Fibroblast of the aortic adventitia (primary cell): Measurements from ENCODE around the gene KLF2. TPM values are rescaled to one million over a fixed set of nuclear protein-coding genes. Genes with fewer than 3 reads are reported as not detected.

Source experiments
- DNase-seq: peaks from one replicate; pipeline ENCODE4 v3.0.0-alpha.2; 2010; ENCODE audit warnings: low read depth
- H3K4me3 ChIP-seq: 2 replicates; pipeline ENCODE4 v1.5.1; 2011; ENCODE audit warnings: low read depth, mild to moderate bottlenecking, control low read depth, low read length, moderate library complexity
- CTCF ChIP-seq: IDR thresholded peaks from 2 replicates; pipeline ENCODE4 v1.5.1; 2011; ENCODE audit warnings: mild to moderate bottlenecking, low read length, control low read depth, inconsistent platforms; ENCODE audit not compliant: insufficient read depth
- total RNA-seq: library from RNA; depleted of rRNA; stranded (reverse); fragments of >200 nt; gene quantifications from 2 replicates; pipeline ENCODE4 v1.2.3, GENCODE V29; 2012; ENCODE audit warnings: low replicate concordance

KLF2 gene
- total RNA-seq, 1 donor: 2.2 TPM

GRCh38 chr19:16376649-16377048, 52.0 kb downstream of the KLF2 start:
- no peak for DNase-seq
- peak; percentile 35 for TF ChIP-seq CTCF
- H3K4me3 ChIP-seq: no peak overlapping the region

DNA sequence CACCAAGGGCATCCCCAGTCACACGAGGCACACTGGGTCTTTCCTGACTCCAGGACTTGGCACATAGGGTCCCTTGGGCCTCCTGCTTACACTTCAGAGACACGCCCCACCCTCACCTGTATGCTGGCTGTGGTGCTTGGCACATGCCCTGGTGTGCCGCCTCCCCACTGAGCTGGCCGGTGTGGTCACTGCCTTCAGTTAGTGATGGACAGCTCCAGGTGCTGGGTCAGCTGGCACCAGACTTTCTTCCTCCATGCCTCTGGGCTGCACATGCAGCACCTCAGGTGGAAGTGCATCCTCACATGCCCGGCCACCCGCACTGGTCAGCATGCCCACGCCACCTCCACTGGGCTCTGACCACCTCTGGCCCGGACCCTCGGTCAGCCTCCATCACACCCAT, 52.9 kb downstream of the KLF2 start:
- no peak overlapping the region for H3K4me3 ChIP-seq
- TF ChIP-seq CTCF: no peak
- DNase-seq: no peak

Other genes starting within 250 kb of the KLF2 start
- 864 and 1,097 TPM in 2 replicates for gene TPM4, start 248.3 kb upstream of the KLF2 start, total RNA-seq
- 15.5 and 99.9 TPM in 2 replicates for gene RAB8A, start 212.9 kb upstream of the KLF2 start, total RNA-seq
- not detected in 2 replicates for gene HSH2D, start 181.1 kb upstream of the KLF2 start, total RNA-seq
- gene CIB3, start 151.3 kb upstream of the KLF2 start, total RNA-seq: not detected in 2 replicates
- gene FAM32A, start 139.4 kb upstream of the KLF2 start, total RNA-seq: 70.6 and 89.1 TPM in 2 replicates
- gene AP1M1, start 126.9 kb upstream of the KLF2 start, total RNA-seq: 7.8 and 78.5 TPM in 2 replicates
- 10.5 and 15.8 TPM in 2 replicates for gene EPS15L1, start 147.1 kb downstream of the KLF2 start, total RNA-seq
- gene CALR3, start 171.3 kb downstream of the KLF2 start, total RNA-seq: not detected in 2 replicates
- 7.5 and 7.9 TPM in 2 replicates for gene C19orf44, start 171.6 kb downstream of the KLF2 start, total RNA-seq
- gene CHERP, start 217.6 kb downstream of the KLF2 start, total RNA-seq: 5.6 and 8.0 TPM in 2 replicates
- 30.4 and 32.0 TPM in 2 replicates for gene SLC35E1, start 247.6 kb downstream of the KLF2 start, total RNA-seq